KBM-7 (cell line): Measurements from ENCODE around the gene RBCK1.

ENCODE experiments used
- DNase-seq: peaks from one replicate; pipeline ENCODE4 v3.0.0-alpha.2; 2015
- in situ Hi-C: fragments of 300-500 bp; cut with MboI; formaldehyde crosslinking; loops from 2 replicates; pipeline ENCODE4 v1.14.3; 2020; ENCODE audit warnings: low sequenced_read_pairs, low pct_unique_long_range_greater_than_20kb, mixed read lengths

The RBCK1 gene

DNA sequence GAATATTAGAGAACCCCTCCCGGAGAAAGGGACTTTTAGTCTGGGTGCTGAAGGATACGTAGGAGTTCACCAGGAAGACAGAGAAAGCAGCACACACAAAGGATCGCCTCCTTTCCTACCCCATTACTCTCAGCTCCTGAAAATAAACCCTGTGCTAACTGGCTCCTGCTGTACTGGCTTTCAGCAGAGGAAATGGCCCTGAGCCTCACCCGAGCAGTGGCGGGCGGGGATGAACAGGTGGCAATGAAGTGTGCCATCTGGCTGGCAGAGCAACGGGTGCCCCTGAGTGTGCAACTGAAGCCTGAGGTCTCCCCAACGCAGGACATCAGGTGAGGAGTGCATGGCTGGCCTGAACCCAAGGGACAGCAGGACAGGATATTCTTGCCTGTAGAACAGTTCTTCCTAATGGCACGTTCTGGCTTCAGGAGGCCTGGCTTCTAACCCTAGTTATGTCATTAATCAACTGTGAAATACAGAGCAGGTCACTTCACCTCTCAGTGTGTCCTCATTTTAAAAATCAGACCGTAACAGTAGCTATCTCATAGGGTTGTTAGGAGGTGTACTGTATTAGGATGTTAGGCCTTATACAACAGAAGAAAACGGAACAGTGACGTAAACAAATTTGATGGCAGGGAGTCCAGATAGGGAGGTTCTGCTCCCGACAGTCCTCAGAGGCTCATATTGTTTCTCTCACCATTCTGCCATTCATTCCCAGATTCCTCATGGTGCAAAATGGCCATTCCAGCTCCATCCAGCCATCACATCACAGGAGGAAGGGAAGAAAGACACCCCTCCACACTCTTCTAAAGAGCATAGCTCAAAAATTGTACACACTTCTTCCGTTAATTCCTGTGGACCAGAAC, 1.8 kb downstream of the RBCK1 start:
- in situ Hi-C loops: no loop called here
- DNase-seq: no peak

DNA sequence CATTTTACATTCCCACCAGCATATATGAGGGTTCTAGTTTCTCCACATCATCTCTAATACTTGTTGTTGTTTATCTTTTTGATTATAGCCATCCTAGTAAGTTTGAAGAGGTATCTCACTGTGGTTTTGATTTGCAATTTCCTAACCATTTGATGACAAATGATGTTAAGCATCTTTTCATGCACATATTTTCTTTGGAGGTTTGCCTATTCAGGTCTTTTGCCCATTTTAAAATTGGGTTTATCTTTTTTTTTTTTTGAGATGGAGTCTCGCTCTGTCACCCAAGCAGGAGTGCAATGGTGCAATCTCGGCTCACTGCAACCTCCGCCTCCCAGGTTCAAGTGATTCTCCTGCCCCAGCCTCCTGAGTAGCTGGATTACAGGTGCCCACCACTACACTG, 4.0 kb downstream of the RBCK1 start:
- DNase-seq: no peak
- in situ Hi-C loops: no loop called here

DNA sequence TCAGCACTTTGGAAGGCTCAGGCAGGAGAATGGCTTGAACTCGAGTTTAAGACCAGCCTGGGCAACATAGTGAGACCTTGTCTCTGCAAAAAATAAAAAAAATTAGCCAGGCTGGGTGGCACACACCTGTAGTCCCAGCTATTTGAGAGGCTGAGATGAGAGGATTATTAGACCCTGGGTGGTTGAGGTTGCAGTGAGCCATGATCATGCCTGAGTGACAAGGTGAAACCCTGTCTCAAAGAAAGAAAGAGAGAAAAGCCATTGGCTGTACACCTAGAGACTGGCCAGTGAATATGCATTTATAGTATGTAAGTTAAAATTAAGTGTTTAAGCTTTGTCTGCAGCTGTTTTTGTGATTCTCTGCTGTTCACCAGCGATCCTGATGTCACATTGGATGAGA, 6.1 kb downstream of the RBCK1 start:
- in situ Hi-C loops: no loop called here
- DNase-seq: no peak

- no peak for DNase-seq
- in situ Hi-C loops: no loop called here
These were observed 7.8 kb downstream of the RBCK1 start for GRCh38 chr20:415820-416322.

DNA sequence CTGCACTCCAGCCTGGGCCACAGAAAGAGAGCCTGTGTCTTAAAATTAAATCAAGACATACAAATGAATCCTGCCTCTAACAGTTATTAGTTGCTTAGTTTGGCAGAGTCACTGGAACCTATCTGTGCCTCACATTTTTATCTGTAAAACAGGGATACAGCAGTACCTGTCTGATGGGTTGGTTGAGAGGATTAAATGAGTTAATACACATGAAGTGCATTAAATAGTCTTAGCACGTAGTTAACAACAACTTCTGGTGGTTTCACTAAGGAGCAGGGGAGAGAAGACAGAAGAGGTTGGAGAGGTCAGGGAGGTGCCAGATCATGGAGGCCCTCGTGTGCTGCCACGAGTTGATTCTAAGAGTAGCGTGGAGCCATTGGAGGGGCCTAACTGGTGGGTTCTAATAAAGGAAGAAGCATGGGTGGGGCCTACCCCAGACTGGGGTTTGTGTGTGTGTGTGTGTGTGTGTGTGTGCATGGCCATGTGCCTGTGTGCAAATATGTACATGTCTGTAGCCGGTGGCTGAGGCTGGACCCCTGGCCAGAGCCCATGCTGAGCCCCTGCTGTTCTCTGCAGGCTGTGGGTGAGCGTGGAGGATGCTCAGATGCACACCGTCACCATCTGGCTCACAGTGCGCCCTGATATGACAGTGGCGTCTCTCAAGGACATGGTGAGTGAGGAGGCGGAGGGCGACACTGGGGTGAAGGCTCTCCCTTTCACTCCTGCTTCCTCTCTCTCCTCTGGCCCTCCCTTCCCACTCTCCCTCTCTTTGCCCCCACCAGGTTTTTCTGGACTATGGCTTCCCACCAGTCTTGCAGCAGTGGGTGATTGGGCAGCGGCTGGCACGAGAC, 9.1 kb downstream of the RBCK1 start:
- DNase-seq: no peak
- in situ Hi-C loops: no loop called here

GRCh38 chr20:417801-418342, 9.8 kb downstream of the RBCK1 start:
- in situ Hi-C loops: no loop called here
- no peak for DNase-seq

DNA sequence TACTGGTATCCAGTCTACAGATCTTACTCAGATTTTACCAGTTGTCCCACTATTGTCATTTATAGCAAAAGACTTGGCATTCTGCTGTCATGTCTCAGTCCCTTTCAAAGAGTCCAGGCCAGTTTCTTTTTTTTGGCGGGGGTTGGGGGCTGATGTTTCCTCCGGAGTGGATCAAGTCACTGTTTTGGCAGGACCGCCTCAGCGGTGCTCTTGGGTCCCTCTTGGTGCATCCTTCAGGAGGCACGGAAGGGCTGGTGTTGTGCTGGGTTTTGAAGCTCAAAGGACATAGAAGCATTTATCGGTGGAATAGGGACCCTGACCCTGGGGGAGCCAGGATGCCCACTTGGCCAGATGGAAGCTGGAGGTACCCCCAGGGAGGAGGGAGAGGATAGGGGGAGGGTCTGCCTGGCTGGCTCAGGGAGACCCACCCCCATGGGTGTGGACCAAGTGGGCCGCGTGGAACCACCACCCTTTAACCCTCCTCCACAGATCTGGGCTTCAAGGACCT, 10.8 kb downstream of the RBCK1 start:
- in situ Hi-C loops: no loop called here
- DNase-seq: no peak

DNA sequence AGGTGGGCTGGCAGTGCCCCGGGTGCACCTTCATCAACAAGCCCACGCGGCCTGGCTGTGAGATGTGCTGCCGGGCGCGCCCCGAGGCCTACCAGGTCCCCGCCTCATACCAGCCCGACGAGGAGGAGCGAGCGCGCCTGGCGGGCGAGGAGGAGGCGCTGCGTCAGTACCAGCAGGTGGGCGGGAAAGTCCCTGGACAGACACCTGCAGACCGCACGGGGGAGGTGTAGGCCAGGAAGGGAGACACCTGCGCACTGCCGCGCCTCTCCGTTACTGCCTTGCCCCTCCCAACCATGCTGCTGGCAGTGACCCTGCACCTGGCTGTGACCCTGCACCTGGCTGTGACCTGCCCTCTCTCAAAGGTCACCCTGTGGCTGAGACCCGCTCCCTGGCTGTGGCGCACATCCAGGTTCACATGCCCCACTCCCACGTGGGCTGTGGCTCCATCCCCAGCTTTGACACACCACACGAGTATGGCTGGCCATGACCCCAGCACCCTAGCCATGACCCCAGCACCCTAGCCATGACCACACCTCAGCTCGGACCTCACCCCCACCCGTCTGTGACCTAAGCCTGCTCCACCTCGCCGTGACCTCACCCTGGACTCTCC, 11.6 kb downstream of the RBCK1 start:
- in situ Hi-C loops: no loop called here
- no peak for DNase-seq

DNA sequence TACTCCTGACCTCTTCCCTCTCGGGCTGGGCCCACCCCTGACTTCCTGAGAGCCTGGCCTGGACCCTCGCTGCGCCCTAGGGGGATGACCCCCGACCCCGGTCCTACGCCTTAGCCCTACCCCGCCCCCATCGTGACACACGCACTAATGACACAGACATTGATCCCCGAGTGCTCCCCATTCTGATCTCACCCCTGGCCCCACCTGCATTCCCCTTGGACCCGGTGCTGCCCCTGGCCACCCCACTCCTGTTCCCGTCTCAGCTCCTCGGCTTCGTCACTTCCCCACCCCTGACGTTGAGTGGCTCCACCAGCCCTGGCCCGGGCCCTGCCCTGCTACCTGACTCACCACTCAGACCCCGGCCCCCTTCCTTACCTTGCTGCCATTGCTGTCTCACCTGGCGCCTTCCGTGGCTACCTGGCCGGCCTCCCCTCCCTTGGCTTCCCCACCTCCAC, 12.1 kb downstream of the RBCK1 start:
- in situ Hi-C loops: no loop called here

GRCh38 chr20:420721-421574, 12.8 kb downstream of the RBCK1 start:
- DNase-seq: no peak
- in situ Hi-C loops: no loop called here

More for the DNA sequence above, 12.1 kb downstream of the RBCK1 start:
- DNase-seq: no peak

DNA sequence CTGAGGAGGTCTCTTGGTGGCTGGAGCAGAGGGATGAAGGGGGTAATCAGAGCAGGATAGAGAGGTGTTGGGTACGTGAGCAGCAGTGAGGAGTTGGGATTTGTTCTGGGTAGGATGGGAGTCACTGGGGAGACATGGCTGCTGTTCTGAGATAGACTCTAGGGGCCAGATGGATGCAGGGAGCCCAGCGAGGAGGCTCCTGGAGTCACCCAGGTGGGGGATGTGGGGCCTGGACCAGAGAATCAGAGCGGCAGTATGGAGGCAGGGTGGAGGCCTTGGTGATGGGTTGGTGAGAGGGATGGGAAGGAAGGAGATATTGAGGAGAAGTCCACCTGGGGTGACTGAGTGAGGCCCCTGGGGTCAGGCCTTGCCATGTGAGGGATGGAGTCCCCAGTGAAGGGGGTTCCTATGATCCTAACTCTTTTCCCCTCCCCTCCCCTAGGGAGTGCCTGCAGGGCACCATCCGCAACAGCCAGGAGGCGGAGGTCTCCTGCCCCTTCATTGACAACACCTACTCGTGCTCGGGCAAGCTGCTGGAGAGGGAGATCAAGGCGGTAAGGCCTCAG, 13.7 kb downstream of the RBCK1 start:
- DNase-seq: no peak
- in situ Hi-C loops: no loop called here

DNA sequence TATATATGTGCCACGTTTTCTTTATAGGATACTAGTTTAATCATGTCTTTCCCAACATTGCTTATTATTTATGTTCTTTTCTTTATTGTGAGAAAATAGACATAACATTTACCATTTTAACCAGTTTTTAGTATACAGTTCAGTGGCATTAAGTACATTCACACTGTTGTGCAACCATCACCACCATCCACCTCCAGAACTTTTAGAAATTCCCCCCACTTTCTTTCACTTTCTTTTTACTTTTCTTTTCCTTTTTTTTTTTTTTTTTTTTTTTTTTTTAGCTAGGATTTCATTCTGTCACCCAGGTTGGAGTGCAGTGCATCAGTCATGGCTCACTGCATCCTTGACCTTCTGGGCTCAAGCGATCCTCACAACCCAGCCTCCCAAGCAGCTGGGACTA, 18.5 kb downstream of the RBCK1 start:
- in situ Hi-C loops: no loop called here
- DNase-seq: no peak

- in situ Hi-C loops: no loop called here
- DNase-seq: no peak
These were observed 19.3 kb downstream of the RBCK1 start for GRCh38 chr20:427401-427800.

DNA sequence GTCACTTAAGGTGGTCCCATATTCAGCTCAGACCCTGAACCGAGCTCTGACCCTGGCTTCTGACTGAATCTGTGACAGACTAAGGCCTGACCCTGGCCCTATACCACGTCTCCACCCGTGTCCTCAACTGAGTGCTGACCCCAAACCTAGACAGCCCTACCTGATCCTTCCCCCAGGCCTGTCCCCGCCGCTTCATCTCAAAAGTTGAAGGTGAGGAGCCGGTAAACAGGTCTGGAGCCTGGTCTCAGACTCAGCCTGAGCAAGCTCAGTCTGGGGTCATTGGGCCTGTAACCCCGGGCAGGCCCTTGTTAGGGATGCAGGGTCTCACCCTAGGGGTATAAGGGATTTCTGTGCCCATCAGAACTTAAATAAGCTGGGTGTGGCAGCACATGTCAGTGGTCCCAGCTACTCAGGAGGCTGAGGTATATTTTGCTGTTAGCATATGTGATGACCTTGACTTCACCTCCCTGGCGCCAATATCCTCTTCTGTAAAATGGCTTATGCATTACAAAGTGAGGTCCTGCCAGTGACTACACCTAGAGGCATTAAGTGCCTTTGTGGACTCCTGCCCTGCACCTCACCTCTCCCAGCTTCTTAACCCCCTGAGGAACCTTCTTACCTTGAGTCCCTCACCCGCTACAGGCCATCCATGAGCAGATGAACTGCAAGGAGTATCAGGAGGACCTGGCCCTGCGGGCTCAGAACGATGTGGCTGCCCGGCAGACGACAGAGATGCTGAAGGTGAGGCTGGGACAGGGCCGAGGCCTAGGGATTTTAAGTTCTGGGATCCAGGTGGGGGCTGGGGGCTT, 20.0 kb downstream of the RBCK1 start:
- in situ Hi-C loops: no loop called here
- no peak for DNase-seq

GRCh38 chr20:428658-429200, 20.6 kb downstream of the RBCK1 start:
- in situ Hi-C loops: no loop called here
- no peak for DNase-seq

DNA sequence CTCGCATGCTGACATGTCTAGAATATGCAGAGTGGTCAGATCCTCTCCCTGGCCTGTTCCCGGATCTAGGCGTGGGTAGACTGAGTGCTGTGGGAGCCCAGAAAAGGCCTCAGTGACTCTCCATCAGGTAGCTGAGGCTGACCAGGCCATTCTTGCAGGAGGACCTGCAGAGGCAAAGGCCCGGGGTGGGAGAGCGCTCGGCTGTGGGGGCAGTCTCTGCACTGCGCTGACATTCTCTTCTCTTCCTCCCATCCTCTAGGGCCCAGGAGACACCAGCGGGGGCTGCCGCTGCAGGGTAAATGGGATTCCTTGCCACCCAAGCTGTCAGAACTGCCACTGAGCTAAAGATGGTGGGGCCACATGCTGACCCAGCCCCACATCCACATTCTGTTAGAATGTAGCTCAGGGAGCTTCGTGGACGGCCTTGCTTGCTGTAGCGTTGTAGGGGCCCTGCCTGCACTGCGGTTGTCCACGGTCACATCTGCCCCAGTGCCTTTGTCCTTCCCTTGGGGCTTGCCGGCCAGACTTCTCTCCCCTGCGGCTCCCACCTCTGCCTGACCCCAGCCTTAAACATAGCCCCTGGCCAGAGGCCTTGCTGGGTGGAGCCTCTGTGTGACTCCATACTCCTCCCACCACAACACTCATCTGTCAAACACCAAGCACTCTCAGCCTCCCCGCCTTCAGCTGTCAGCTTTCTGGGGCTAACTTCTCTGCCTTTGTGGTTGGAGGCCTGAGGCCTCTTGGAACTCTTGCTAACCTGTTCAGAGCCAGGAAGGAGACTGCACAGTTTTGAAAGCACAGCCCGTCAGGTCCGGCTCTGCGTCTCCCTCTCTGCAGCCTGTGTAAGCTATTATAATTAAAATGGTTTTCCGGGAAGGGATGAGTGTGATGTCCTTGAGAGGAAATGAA, 22.2 kb downstream of the RBCK1 start:
- DNase-seq: no peak
- in situ Hi-C loops: no loop called here
